HFFc6 (cell line): ENCODE results near the gene SYNGR1. TPM values are rescaled to one million over a fixed set of nuclear protein-coding genes. Genes with fewer than 3 reads are reported as not detected.
"Not testable (repeated sequence)": the region's sequence is repeated elsewhere in the genome, so short reads cannot be mapped to it uniquely, and the experiment has no call there.

ENCODE experiments used
- DNase-seq: peaks from one replicate; pipeline ENCODE4 v3.0.0-alpha.2; 2018
- H3K27ac Mint-ChIP-seq: 2 replicates; pipeline ENCODE4 v1.8.0; 2020; ENCODE audit warnings: mild to moderate bottlenecking, mixed read lengths
- H3K27me3 Mint-ChIP-seq: 2 replicates; pipeline ENCODE4 v1.8.0; 2021; ENCODE audit warnings: mild to moderate bottlenecking, moderate library complexity, mixed read lengths; ENCODE audit not compliant: insufficient read depth
- H3K36me3 Mint-ChIP-seq: 2 replicates; pipeline ENCODE4 v1.8.0; 2021; ENCODE audit warnings: low read depth, mixed read lengths
- H3K4me1 Mint-ChIP-seq: 2 replicates; pipeline ENCODE4 v1.8.0; 2020; ENCODE audit warnings: low read depth, mixed read lengths
- H3K4me3 Mint-ChIP-seq: 2 replicates; pipeline ENCODE4 v1.8.0; 2020; ENCODE audit warnings: mild to moderate bottlenecking, moderate library complexity, mixed read lengths
- H3K9me3 Mint-ChIP-seq: 2 replicates; pipeline ENCODE4 v1.8.0; 2020; ENCODE audit warnings: mild to moderate bottlenecking, mixed read lengths
- CTCF ChIP-seq: fragments of 200-600 bp; sonication (generic); IDR thresholded peaks from 2 replicates; pipeline ENCODE4 v1.5.0; 2021; ENCODE audit warnings: antibody characterized with exemption, mild to moderate bottlenecking
- total RNA-seq, 6 experiments: library from RNA; stranded (reverse); fragmentation: NEBNext Ultra II Directional; extraction: Animal tissue kit (Norgen Biotek cat#: 25700); gene quantifications; 2 replicates in 1 of 6; 3 replicates in 5 of 6; pipeline ENCODE4 v1.2.3, GENCODE V29; 2021

SYNGR1 gene
- total RNA-seq, 6 experiments from 2014 or later, result 16.0 to 20.2 (median 18.5) TPM

- H3K36me3 Mint-ChIP-seq, result no peaks in the 10 kb centered on the region
- H3K9me3 Mint-ChIP-seq, result no peaks in the 10 kb centered on the region
- peaks cover 6% of the 10 kb centered on the region; the same call in 1 of the 2 replicates for H3K27me3 Mint-ChIP-seq
- peaks cover 7% of the 10 kb centered on the region for H3K4me1 Mint-ChIP-seq
- DNase-seq, result no peak
- H3K27ac Mint-ChIP-seq, result no peak overlapping the region
- no peak for TF ChIP-seq CTCF
- H3K4me3 Mint-ChIP-seq, result no peak overlapping the region
Measured at GRCh38 chr22:39356464-39356863, 6.7 kb downstream of the SYNGR1 start.

- not testable (repeated sequence) for DNase-seq, H3K4me1 Mint-ChIP-seq, H3K27me3 Mint-ChIP-seq, H3K4me3 Mint-ChIP-seq, H3K9me3 Mint-ChIP-seq, H3K36me3 Mint-ChIP-seq, H3K27ac Mint-ChIP-seq
Measured at GRCh38 chr22:39357110-39358108, 7.6 kb downstream of the SYNGR1 start.

GRCh38 chr22:39358197-39358596 lies 8.4 kb downstream of the SYNGR1 start:
- not testable (repeated sequence) for H3K27me3 Mint-ChIP-seq, H3K36me3 Mint-ChIP-seq, H3K9me3 Mint-ChIP-seq, H3K27ac Mint-ChIP-seq, DNase-seq, H3K4me1 Mint-ChIP-seq, H3K4me3 Mint-ChIP-seq

GRCh38 chr22:39359659-39360195 lies 9.9 kb downstream of the SYNGR1 start:
- H3K4me1 Mint-ChIP-seq, result peaks cover 19% of the 10 kb centered on the region; the same call in 1 of the 2 replicates
- no peak overlapping the region for H3K4me3 Mint-ChIP-seq
- peaks cover 13% of the 10 kb centered on the region for H3K27me3 Mint-ChIP-seq
- no peaks in the 10 kb centered on the region for H3K9me3 Mint-ChIP-seq
- no peak for TF ChIP-seq CTCF
- no peaks in the 10 kb centered on the region for H3K36me3 Mint-ChIP-seq
- no peak for DNase-seq
- no peak overlapping the region for H3K27ac Mint-ChIP-seq

- Mint-ChIP-seq H3K36me3 (no peaks in the 10 kb centered on the region), H3K9me3 (no peaks in the 10 kb centered on the region), H3K4me3 (no peak overlapping the region), H3K4me1 (peaks cover 24% of the 10 kb centered on the region; the same call in 1 of the 2 replicates), H3K27me3 (peaks cover 13% of the 10 kb centered on the region), H3K27ac (no peak overlapping the region)
- no peak for TF ChIP-seq CTCF
- no peak for DNase-seq
Measured at GRCh38 chr22:39360242-39360641, 10.5 kb downstream of the SYNGR1 start.

GRCh38 chr22:39360674-39361413 lies 11.1 kb downstream of the SYNGR1 start:
- DNase-seq, result no peak
- H3K4me3 Mint-ChIP-seq, result no peak overlapping the region
- TF ChIP-seq CTCF, result no peak
- no peaks in the 10 kb centered on the region for H3K36me3 Mint-ChIP-seq
- H3K27ac Mint-ChIP-seq, result no peak overlapping the region
- peaks cover 13% of the 10 kb centered on the region for H3K27me3 Mint-ChIP-seq
- H3K4me1 Mint-ChIP-seq, result peaks cover 26% of the 10 kb centered on the region; the same call in 1 of the 2 replicates
- H3K9me3 Mint-ChIP-seq, result no peaks in the 10 kb centered on the region
